ENCODE measurements around the gene ABCC9. TPM values are rescaled to one million over a fixed set of nuclear protein-coding genes. Genes with fewer than 3 reads are reported as not detected.
"Not testable (repeated sequence)": the region's sequence is repeated elsewhere in the genome, so short reads cannot be mapped to it uniquely, and the experiment has no call there.

ABCC9 gene
- total RNA-seq, 2 donors from 2014 or later = 0.22 TPM; not detected in 1

DNA sequence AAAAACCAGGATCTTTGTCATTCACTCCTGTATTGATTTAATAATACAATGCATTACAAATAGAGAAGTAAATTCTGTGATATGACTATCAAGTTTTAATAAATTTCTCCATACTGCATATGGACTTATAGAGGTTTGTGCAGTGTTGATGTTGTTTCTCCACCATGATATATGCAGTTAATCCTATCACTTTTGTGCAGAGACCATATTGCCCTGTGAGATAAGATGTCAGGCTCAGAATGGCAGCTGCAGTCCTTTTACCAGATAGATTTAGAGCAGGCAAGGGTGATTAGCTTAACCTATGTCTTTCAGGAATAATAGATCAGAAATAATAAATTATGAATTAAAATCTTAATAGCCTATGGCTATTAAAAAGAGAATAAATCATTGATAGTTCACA is 128.1 kb downstream of the ABCC9 start:
- Histone ChIP-seq H3K4me1 (ENCODE audit: control insufficient read depth, insufficient read depth, low read length) (no peaks in the 10 kb centered on the region), H3K9me3 (ENCODE audit: control insufficient read depth, low read length) (no peaks in the 10 kb centered on the region), H3K36me3 (ENCODE audit: control insufficient read depth, insufficient read depth, low read length) (no peaks in the 10 kb centered on the region), H3K4me3 (ENCODE audit: low read length) (no peak overlapping the region), H3K27me3 (ENCODE audit: control insufficient read depth, insufficient read depth, low read length, poor library complexity, severe bottlenecking) (no peaks in the 10 kb centered on the region), H3K9ac (ENCODE audit: extremely low read depth, low read length, poor library complexity, severe bottlenecking) (no peak overlapping the region), H3K27ac (ENCODE audit: low read depth, low read length) (no peak overlapping the region)
- no peak overlapping the region for H3K4me3 Mint-ChIP-seq
- no peaks in the 10 kb centered on the region for H3K36me3 Mint-ChIP-seq (ENCODE audit: low read depth)
- TF ChIP-seq, protein P1, sequence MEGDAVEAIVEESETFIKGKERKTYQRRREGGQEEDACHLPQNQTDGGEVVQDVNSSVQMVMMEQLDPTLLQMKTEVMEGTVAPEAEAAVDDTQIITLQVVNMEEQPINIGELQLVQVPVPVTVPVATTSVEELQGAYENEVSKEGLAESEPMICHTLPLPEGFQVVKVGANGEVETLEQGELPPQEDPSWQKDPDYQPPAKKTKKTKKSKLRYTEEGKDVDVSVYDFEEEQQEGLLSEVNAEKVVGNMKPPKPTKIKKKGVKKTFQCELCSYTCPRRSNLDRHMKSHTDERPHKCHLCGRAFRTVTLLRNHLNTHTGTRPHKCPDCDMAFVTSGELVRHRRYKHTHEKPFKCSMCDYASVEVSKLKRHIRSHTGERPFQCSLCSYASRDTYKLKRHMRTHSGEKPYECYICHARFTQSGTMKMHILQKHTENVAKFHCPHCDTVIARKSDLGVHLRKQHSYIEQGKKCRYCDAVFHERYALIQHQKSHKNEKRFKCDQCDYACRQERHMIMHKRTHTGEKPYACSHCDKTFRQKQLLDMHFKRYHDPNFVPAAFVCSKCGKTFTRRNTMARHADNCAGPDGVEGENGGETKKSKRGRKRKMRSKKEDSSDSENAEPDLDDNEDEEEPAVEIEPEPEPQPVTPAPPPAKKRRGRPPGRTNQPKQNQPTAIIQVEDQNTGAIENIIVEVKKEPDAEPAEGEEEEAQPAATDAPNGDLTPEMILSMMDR (conservative IDR thresholded peaks at IDR 0.05) = no peak
- H3K4me1 Mint-ChIP-seq = no peaks in the 10 kb centered on the region
- H3K9me3 Mint-ChIP-seq = no peaks in the 10 kb centered on the region
- H3K27ac Mint-ChIP-seq = no peak overlapping the region
- no peak for DNase-seq
- no peaks in the 10 kb centered on the region for H3K27me3 Mint-ChIP-seq (ENCODE audit: insufficient read depth)

DNA sequence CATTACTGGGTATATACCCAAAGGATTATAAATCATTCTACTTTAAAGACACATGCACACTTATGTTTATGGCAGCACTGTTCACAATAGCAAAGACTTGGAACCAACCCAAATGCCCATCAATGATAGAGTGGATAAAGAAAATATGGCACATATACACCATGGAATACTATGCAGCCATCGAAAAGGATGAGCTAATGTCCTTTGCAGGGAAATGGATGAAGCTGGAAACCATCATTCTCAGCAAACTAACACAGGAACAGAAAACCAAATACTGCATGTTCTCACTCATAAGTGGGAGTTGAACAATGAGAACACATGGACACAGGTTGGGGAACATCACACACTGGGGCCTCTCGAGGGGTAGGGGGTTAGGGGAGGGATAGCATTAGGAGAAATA is 128.9 kb downstream of the ABCC9 start:
- not testable (repeated sequence) for H3K27me3 Mint-ChIP-seq (ENCODE audit: insufficient read depth); H3K27ac ChIP-seq (ENCODE audit: low read depth, low read length); H3K27ac Mint-ChIP-seq; H3K4me1 Mint-ChIP-seq; H3K4me3 ChIP-seq (ENCODE audit: low read length); H3K36me3 Mint-ChIP-seq (ENCODE audit: low read depth); DNase-seq; H3K9me3 Mint-ChIP-seq; H3K4me1 ChIP-seq (ENCODE audit: control insufficient read depth, insufficient read depth, low read length); H3K9ac ChIP-seq (ENCODE audit: extremely low read depth, low read length, poor library complexity, severe bottlenecking); H3K9me3 ChIP-seq (ENCODE audit: control insufficient read depth, low read length); H3K4me3 Mint-ChIP-seq; H3K27me3 ChIP-seq (ENCODE audit: control insufficient read depth, insufficient read depth, low read length, poor library complexity, severe bottlenecking); H3K36me3 ChIP-seq (ENCODE audit: control insufficient read depth, insufficient read depth, low read length)
- WGBS, 2 experiments (ENCODE audit: insufficient coverage in 1 of 2, insufficient read length in 1 of 2) = 63 to 92% methylated on average over 1 to 2 of the region's 2 CpGs

DNA sequence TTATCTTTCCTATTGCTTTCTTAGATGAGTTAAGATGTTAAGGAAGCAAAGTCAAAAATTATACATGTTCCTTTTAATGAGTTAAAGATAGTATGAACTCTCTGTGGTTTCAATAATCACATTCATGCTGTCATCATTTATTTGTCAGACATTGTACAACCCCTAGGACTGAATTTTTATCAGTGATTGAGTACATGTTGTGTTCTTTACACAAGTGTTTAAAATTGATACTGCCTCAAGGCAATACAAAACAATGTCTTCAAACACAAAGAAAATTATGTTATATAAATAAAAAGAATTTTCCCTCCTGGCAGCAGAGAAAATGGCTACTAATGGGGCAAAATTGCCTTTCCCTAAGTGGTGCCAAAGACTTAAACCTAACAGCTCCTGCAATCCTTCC is 132.1 kb downstream of the ABCC9 start:
- Histone ChIP-seq H3K9ac (ENCODE audit: extremely low read depth, low read length, poor library complexity, severe bottlenecking) (no peak overlapping the region), H3K27me3 (ENCODE audit: control insufficient read depth, insufficient read depth, low read length, poor library complexity, severe bottlenecking) (no peaks in the 10 kb centered on the region), H3K4me3 (ENCODE audit: low read length) (no peak overlapping the region), H3K9me3 (ENCODE audit: control insufficient read depth, low read length) (no peaks in the 10 kb centered on the region), H3K4me1 (ENCODE audit: control insufficient read depth, insufficient read depth, low read length) (no peaks in the 10 kb centered on the region), H3K36me3 (ENCODE audit: control insufficient read depth, insufficient read depth, low read length) (no peaks in the 10 kb centered on the region), H3K27ac (ENCODE audit: low read depth, low read length) (no peak overlapping the region)
- Mint-ChIP-seq H3K9me3 (no peaks in the 10 kb centered on the region), H3K27ac (no peak overlapping the region), H3K27me3 (ENCODE audit: insufficient read depth) (no peaks in the 10 kb centered on the region), H3K4me3 (no peak overlapping the region), H3K4me1 (no peaks in the 10 kb centered on the region), H3K36me3 (ENCODE audit: low read depth) (no peaks in the 10 kb centered on the region)
- TF ChIP-seq, protein P1 (conservative IDR thresholded peaks at IDR 0.05) = no peak
- no peak for DNase-seq

DNA sequence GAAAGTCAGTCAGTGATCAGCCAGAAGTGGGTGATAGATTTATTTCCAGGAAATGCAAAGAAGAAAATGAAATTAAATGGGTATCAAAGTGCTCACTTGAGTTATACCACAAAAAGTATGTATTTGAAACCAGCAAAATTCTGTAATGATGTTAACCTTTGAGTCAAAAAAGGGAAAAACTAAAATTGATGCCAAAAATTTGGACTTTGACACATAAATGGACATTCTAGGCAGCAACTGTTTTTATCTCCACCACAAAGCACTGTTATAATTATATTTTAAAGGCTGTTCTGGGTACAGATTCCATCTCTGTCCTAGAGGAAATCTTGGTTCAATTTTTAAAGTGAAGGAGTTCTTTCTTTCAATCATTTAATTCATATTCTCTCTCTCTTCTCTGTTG is 135.0 kb downstream of the ABCC9 start:
- TF ChIP-seq, protein P1 (conservative IDR thresholded peaks at IDR 0.05) = no peak
- Mint-ChIP-seq H3K27me3 (ENCODE audit: insufficient read depth) (no peaks in the 10 kb centered on the region), H3K9me3 (no peaks in the 10 kb centered on the region), H3K4me1 (no peaks in the 10 kb centered on the region), H3K27ac (no peak overlapping the region), H3K36me3 (ENCODE audit: low read depth) (no peaks in the 10 kb centered on the region), H3K4me3 (no peak overlapping the region)
- H3K27ac ChIP-seq (ENCODE audit: low read depth, low read length) = no peak overlapping the region
- H3K9me3 ChIP-seq (ENCODE audit: control insufficient read depth, low read length) = no peaks in the 10 kb centered on the region
- DNase-seq = no peak
- H3K4me3 ChIP-seq (ENCODE audit: low read length) = no peak overlapping the region
- no peak overlapping the region for H3K9ac ChIP-seq (ENCODE audit: extremely low read depth, low read length, poor library complexity, severe bottlenecking)
- no peaks in the 10 kb centered on the region for H3K27me3 ChIP-seq (ENCODE audit: control insufficient read depth, insufficient read depth, low read length, poor library complexity, severe bottlenecking)
- no peaks in the 10 kb centered on the region for H3K4me1 ChIP-seq (ENCODE audit: control insufficient read depth, insufficient read depth, low read length)
- H3K36me3 ChIP-seq (ENCODE audit: control insufficient read depth, insufficient read depth, low read length) = no peaks in the 10 kb centered on the region
